GM21528 (cell line): ENCODE data around the gene TRAK1.

Experiments used
- ATAC-seq: cut with Tn5 transposase; IDR thresholded peaks from one replicate; pipeline ENCODE4 v1.9.1; 2021; ENCODE audit warnings: mild to moderate bottlenecking, moderate library complexity; ENCODE audit not compliant: unreplicated experiment, low FRiP score

Gene TRAK1

DNA sequence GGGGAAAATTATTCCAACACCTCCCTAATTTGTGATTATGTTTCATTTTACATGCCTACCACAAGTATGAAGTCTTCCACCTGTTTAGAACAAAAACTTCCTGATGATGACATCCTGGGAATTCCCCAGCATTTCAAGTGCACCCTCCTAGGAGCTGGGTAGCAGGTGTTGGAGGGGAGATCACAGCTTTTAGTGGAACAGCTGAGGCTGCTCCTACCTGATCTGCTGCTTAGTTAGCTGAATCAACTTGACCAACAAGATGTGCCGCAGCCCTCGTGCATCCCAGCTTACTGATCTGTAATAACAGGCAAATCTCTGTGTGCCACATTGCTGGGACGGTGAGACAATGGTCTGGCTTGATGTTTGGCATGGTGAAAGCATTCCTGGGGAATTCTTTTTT is 29.7 kb downstream of the TRAK1 start:
- no peak for ATAC-seq

DNA sequence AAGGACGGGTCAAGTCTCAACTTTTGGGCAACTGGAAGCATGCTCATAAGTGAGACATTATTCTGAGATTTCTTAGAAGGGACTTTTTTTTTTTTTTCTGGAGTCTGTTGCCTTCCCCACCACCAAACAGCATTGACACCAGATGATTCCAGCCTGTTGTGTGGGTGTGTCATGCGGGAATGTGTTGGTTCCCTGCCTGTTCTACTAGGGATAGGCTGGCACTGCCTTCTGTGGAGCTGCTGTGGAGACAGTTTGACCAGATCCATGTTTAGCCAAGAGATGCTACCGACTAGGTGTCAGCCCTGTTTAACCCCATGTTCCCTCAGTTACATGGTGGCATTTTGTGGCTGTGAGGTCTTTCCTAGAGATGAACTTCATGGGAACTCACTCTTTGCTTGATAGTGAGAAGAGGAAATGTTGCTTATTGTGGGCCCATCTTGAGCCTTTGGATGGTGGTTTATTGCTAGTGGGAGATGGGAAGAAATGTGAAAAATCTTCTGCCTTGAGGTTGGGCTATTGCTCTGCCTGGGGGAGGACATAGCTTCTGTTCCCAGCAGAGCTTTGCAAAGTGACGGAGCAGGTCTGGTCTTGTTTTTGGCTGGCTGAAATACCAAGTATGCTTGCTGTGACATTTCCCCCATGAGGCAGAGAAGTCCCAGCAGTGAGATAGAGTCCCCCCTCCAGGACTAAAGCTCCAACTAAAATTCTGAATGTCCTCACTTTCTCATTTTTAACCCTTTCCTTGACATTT is 31.3 kb downstream of the TRAK1 start:
- ATAC-seq = no peak

DNA sequence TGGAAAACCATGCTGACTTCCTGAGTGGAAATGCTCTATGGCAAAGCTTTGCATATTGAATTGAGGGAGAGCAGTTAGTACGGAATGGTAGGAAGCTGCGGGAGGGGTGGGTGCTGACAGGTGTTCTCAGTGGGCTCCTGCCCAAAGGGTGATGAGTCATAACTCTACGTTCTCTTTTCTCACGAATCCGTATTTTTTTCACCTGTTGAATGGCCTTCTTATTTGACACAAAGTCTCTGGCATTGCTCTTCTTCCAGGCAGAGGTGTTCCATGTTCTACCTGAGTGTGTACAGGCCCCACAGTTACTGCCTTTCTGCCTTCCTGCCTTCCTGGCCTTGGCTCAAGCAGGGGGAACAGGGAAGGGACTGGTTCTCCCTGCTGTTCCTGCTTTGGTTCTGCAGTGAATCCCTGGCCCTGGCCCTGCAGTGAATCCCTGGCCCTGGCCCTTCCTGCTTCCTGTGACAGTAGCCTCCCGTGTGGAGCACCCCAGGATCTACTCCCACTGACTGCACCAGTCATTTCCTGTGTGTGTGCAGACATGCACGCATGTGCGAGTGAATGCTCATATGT is 31.9 kb downstream of the TRAK1 start:
- ATAC-seq = no peak

DNA sequence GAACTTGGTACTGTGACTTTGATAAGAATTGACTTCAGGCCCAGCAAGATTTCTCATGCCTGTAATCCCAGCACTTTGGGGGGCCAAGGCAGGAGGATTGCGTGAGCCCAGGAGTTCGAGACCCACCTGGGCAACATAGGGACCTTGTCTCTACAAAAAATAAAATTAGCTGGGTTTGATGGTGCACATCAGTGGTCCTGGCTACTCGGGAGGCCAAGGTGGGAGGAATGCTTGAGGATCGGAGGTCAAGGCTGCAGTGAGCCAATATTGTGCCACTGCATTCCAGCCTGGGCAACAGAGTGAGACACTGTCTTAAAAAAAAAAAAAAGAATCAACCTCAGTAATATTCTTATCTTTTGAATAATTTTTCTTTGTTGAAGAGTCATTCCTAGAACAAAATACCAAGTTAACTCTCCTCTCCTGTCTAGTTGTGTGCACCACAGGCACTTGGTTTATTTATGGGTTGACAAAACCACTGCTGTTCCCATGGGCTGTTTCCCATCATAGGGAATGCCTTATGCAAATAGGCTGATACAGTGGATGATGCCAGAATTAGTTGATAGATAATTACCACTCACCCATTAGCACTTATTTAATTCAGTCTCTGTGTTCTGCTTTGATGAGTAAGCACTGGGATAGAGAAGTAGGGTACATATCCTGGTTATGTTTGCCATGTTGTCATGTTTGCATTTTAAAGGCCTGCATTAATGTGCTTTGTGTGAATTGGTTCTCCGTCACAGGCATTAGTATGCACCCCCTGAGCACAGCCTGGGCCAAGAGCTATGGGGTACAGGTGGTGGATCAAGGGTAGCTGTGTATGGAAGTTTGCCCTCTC is 32.9 kb downstream of the TRAK1 start:
- ATAC-seq = no peak

DNA sequence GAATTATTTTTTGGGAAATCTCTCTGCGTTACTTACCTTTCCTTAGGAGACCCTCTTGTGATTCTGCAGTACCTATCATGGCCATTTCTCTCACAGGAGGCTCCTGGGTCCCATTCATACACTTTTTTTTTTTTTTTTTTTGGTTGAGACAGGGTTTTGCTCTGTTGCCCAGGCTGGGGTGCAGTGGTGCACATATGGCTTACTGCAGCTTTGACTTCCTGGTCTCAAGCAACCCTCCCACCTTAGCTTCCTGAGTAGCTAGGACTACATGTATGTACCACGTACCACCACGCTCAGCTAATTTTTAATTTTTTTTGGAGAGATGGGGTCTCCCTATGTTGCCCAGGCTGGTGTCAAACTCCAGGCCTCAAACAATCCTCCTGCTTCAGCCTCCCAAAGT is 36.1 kb downstream of the TRAK1 start:
- ATAC-seq = no peak

DNA sequence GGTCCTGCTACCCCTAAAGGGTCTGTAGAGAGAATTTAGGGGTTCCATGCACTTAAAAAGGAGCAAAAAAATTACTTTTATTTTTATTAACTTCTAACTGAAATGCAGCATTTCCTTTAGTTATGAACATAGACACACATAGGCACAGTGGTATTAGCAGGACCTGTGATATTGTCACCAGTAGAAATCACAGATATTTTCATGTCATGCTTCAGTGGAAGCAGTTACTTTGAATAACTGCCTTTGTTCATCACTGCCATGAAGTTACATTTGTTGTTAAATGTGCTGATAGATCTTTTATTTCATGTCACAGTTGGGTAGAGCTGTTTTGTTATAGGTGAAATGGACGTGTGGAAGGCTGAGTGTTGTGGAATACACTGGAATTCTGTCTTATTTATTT is 37.4 kb downstream of the TRAK1 start:
- no peak for ATAC-seq

DNA sequence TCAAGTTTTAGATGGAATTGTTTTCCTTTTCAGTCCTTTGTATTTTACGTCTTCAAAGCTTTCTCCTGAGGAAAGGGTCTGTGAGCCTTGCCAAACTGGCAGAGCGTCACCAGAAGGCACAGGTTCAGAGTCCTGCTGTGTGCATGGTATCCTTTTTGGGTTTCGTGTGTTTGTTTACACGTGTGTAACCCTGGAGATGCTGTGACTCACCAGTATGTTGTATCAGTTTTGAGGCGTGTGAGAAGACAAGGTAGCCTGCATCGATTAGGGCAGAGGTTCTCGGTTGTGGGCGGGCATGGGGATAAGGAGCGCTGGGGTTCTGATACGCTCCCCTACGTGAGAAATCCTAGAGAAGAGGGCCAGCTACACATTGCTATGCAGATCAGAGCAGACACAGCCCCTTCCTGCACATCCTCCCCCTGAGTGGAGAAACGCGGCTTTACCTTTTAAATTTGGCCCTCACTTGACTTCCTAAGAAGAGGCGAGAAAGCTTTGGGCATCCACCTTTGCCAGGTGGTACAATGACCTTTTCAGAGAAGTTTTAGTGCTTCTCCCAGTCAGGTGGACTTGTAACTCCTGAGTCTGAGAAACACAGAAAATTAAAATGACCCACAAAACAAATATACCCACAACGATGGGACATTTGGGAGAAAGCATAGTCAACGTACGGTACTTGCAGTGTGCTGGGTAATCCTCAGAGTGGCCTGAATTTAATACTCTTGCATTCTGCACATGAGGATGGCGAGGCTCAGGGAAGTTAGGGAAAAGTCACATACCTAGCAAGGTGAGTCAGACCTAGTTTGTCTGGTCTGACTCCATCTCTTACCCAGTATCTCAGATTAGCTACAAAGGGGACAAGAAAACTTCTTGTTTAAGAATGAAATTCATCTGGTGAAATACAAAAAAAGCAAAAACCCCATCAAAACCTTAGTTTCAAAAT is 38.1 kb downstream of the TRAK1 start:
- ATAC-seq = no peak

DNA sequence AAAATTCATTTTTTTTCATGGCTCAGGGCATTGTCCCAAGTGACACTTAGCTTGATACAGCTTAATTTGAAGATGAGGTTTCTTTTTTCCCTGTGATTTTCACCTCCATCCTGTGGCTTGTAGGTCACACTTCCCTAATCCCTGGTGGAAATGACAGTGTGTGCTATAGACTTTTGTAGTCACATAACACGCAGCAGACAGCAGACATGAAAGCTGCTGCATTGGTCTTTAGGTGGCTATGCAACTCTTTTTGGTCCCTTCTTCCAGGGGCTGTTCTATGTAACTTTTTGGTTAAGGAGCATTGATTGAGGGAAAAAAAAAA is 38.8 kb downstream of the TRAK1 start:
- ATAC-seq = no peak

DNA sequence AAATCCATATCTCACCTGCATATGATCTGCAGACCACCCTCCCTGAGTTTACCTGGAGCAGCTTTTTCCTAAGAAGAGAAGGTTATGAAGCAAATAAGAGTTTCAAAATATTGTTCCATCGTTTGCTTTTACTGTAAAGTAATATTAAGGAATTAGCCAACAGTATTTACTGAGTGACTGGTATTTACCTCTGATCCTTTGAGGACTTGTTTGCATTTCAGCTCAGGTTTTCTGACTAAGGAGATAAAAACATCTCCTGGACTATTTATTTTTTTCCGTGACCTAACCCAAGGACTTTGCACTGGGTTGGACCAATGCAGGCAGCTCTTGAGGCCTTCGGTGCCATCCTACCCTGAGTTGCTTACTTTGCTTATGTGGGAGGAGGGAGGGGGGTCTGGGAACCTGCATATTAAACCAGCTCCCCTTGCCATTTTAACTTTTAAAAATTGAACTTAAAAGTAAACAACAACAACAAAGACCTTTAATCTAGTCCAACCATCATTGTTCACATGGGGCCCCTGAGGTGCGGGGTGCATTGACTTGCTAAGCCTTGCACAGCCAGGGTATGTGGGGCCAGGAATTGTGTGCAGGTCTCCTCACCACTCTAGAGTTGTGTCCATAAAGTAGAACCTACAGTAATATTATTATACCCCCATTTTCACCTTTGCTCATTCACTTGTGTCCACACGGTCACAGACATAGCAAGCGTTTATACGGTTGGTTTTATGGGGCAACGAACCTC is 39.3 kb downstream of the TRAK1 start:
- ATAC-seq = no peak

DNA sequence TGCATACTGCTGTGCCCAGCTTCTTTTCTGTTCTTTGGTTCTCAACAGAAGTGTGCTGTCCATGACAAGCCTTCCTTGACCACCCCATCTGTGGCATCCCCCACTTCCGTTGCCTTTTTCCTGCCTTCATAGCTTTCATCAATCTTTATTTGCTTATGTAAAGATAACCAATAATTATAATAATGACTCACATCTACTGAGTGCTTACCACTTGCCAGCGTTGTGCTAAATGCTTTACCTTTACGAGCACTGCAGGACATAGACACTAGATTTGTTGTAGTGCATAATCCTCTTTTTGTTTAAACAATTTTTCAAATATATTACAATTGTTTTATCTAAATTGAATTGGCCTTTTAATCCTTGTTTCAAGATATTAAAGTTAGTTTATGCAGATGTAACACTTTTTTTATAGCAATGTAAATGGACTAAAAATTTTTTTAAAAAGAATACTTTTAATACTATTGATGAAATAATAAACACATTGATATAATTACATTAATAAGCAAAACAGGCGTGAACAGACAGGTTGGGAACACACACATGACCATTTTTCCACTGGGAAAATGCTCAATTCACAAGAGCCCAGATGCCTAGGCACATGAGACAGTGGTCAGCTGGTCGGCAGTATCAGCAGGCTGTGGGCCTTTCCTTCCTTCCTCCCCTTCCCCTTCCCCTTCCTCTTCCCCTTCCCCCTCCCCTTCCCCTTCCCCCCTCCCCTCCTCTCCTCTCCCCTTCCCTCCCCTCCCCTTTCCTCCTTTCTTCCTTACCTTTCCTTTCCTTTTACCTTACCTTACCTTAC is 42.5 kb downstream of the TRAK1 start:
- no peak for ATAC-seq

DNA sequence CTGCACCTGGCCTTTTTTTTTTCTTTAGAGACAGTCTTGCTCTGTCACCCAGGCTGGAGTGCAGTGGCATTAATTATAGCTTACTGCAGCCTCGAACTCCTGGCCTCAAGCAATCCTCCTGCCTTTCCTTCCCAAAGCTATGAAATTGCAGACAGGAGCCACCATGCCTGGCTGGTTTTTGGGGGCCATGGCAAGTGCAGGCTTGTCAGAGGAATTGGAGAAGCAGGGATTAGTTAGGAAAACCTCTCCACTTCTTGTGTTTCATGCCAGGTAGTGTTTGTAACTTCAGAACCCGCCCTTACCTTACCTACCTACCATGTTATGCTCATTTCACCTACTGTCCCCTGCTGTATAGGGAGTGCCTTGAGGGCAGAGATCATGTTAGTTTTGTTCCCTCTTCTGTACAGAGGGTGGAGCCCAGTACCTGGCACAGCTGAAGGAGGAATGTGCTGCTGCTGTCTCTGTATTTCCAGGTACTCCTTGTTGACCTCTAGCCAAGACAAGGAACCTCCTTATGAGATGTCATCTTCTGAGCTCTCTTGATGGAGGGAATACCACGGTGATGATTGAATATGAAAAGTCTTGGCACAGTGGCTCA is 43.8 kb downstream of the TRAK1 start:
- ATAC-seq = no peak

DNA sequence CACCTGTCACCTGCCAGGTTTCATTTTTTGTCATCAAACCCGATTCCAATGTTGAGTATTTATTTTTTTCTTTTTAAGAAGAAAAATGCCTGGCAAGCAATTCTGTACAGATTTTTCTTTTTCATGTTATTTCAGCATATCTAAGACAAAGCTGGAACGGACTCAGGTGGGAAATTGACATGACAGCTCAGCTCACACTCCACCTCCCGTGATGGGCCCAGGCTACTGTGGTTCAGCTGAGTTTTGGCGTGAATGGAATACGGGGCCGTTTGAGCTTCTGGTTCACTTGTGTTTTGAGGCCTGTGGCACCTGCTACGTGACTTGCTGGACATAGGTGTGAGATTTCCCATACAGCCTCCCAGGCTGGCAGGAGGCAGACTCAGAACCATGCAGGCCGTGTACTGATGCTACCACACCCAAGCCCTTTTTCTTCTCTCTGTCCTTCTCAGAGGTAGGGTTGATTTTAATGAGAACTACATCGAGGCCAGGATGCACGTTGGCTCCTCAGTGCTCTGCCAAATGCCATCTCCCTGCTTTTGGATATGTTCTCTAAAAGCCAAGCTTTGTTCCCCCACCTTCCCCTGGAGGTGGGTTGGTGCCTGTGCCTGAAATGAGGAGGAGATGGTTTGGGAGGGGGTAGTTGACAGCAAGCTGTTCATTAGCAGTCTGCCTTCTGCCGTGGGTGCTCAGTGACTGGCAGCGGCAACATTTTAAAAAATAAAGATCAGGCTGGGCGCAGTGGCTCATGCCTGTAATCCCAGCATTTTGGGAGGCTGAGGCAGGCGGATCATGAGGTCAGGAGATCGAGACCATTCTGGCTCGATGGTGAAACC is 48.7 kb downstream of the TRAK1 start:
- no peak for ATAC-seq

DNA sequence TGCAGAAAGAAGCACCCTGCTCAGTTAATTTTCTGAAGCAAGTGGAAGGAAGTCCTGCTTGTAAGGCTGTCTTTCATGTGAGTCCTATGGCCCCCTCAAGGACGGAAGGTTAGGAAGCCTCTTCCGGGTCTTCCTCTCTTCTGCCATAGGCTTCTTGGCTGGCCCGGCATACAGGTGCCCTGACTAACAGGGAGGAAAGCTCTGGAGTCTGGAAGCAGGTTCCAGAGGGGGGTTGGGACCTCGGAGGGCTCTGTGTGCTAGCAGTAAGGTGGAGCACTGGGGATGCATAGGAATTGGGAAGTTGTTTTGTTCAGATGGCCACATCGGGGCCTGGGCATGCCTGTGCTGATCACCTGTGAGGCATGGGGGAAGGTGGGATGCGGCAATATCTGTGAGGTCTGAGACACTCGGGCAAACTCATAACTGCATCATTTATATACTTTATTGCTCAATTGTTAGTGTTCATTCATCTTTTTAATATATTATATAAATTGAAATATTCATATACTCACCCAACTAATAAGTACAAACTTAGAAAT is 49.6 kb downstream of the TRAK1 start:
- no peak for ATAC-seq

DNA sequence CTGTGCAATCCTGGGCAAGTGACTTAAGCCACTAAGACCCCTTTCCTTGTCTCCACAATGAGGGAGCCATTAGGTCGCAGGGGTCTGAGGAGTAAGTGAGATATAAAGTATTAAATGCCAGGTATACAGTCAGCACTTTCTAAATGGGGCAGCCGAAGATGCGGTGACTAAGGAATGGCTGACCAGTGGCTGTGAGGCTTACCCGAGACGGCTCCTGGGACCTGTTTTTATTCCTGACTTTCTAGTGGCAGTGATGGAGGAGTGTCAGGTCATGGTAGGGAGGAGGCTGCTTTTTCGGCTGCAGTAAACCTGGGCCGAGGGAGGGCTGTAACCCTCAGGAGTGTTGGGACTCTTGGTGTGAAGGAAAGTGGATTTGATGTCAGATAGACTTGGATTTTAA is 52.3 kb downstream of the TRAK1 start:
- ATAC-seq = no peak

DNA sequence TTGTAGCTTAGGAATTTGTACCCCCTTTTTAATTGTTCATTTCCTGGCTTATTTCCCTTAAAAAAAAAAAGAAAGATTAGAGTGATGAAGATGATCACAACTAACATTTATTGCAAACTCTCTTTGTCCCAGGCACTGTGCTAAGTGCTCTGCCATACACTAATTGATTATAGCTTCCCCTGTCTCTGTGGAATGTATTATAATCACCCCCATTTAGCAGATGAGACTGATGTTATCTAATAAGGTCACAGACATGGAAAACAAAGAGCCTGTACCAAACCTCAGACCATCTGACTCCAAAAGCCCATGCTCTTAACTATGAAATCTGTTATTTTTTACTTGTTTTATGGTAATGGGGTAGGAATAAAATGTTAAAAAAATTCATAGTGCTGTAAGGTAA is 53.1 kb downstream of the TRAK1 start:
- ATAC-seq = no peak

DNA sequence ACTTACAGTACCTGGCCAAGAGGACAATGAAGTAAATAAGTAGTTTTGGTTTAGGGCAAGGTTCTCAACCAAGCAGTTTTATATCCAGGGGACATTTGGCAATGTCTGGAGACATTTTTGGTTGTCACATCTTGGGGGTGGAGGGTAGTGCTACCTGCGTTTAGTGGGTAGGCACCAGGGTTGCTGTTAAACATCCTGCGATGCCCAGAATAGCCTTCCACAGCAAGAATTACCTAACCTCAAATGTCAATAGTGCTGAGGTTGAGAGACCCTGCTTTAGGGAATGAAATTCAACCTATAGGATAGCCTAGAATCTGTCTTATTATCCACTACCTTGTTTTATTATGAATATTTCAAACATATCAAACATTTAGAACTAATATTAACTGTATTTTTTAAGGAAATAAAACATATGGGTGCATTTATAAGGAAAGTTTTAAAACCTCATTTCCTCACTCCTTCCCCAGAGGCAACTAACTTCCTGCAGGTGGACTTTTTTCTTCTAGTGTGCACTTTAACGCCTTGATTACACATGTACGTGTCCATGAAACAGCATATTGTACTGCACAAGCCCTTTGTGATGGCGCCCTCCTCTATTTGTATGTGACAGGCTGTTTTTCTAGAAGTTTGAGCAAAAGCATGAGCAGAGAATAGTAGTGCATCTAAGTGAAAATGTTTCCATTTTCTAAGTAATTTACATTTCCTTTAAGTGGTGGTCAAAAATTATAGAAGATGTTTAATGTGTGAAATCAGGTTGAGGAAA is 57.1 kb downstream of the TRAK1 start:
- ATAC-seq = no peak

DNA sequence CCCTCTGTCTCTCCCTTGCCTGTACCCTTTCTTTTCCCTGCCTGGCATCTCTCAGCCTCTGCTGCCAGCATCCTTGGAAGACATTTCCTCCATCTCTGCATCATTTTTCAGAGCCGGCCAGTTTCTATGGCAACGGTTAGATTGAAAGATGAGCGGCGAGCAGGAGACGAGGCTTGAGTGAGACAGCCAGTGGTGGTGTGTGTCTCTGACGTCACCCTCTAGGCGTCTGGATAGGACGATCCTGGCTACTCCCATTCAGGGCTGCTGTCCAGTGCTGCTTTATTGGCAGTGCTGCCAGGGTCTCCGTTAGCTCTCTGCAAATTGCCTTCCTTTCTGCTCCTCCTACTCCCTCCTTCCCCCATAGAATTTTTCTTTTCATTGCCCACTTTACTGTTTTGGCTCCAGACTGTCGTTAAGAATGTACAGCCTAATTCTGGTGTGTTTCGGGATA is 57.9 kb downstream of the TRAK1 start:
- ATAC-seq = no peak
